ENCODE data around the gene NELFB. TPM values are rescaled to one million over a fixed set of nuclear protein-coding genes. Genes with fewer than 3 reads are reported as not detected.

NELFB gene
- total RNA-seq, 1 donor from 2014 or later: 61.9 TPM

GRCh38 chr9:137214620-137215019, 40.5 kb upstream of the NELFB start:
- no peak overlapping the region for H3K27ac Mint-ChIP-seq
- peaks cover 3% of the 10 kb centered on the region for H3K4me1 Mint-ChIP-seq (ENCODE audit: unreplicated experiment)

GRCh38 chr9:137215196-137215986, 39.7 kb upstream of the NELFB start:
- Mint-ChIP-seq H3K27me3 (no peaks in the 10 kb centered on the region), H3K4me1 (ENCODE audit: unreplicated experiment) (peaks cover 3% of the 10 kb centered on the region), H3K36me3 (no peaks in the 10 kb centered on the region), H3K9me3 (no peaks in the 10 kb centered on the region), H3K27ac (no peak overlapping the region), H3K4me3 (no peak overlapping the region)
- TF ChIP-seq CTCF (conservative IDR thresholded peaks at IDR 0.05): no peak
- DNase-seq (ENCODE audit: extremely low spot score, unreplicated experiment): no peak

More at GRCh38 chr9:137214620-137215019, 40.5 kb upstream of the NELFB start:
- DNase-seq (ENCODE audit: extremely low spot score, unreplicated experiment): no peak
- no peaks in the 10 kb centered on the region for H3K36me3 Mint-ChIP-seq
- H3K4me3 Mint-ChIP-seq: no peak overlapping the region
- no peaks in the 10 kb centered on the region for H3K9me3 Mint-ChIP-seq
- no peaks in the 10 kb centered on the region for H3K27me3 Mint-ChIP-seq
- no peak for TF ChIP-seq CTCF (conservative IDR thresholded peaks at IDR 0.05)

GRCh38 chr9:137216188-137216965, 38.8 kb upstream of the NELFB start:
- H3K36me3 Mint-ChIP-seq: no peaks in the 10 kb centered on the region
- no peak for DNase-seq (ENCODE audit: extremely low spot score, unreplicated experiment)
- peaks cover 3% of the 10 kb centered on the region for H3K4me1 Mint-ChIP-seq (ENCODE audit: unreplicated experiment)
- no peak overlapping the region for H3K27ac Mint-ChIP-seq
- H3K4me3 Mint-ChIP-seq: no peak overlapping the region
- H3K27me3 Mint-ChIP-seq: no peaks in the 10 kb centered on the region
- TF ChIP-seq CTCF (conservative IDR thresholded peaks at IDR 0.05): no peak
- no peaks in the 10 kb centered on the region for H3K9me3 Mint-ChIP-seq

- Mint-ChIP-seq H3K4me3 (peak overlapping the region; percentile 74), H3K27me3 (no peaks in the 10 kb centered on the region), H3K4me1 (ENCODE audit: unreplicated experiment) (peaks cover 3% of the 10 kb centered on the region), H3K9me3 (no peaks in the 10 kb centered on the region), H3K27ac (peak overlapping the region; percentile 91), H3K36me3 (no peaks in the 10 kb centered on the region)
- DNase-seq (ENCODE audit: extremely low spot score, unreplicated experiment): no peak
- no peak for TF ChIP-seq CTCF (conservative IDR thresholded peaks at IDR 0.05)
Measured at GRCh38 chr9:137217276-137218211, 37.6 kb upstream of the NELFB start.

- TF ChIP-seq CTCF (conservative IDR thresholded peaks at IDR 0.05): no peak
- peaks cover 3% of the 10 kb centered on the region for H3K4me1 Mint-ChIP-seq (ENCODE audit: unreplicated experiment)
- no peaks in the 10 kb centered on the region for H3K36me3 Mint-ChIP-seq
- H3K4me3 Mint-ChIP-seq: no peak overlapping the region
- H3K27ac Mint-ChIP-seq: peak overlapping the region; percentile 43
- H3K9me3 Mint-ChIP-seq: no peaks in the 10 kb centered on the region
- no peak for DNase-seq (ENCODE audit: extremely low spot score, unreplicated experiment)
- H3K27me3 Mint-ChIP-seq: no peaks in the 10 kb centered on the region
Measured at GRCh38 chr9:137218212-137218753, 36.8 kb upstream of the NELFB start.
